ENCODE measurements around the gene SRRD.

Gene SRRD

GRCh38 chr22:26482161-26482560, 1.5 kb upstream of the SRRD start:
- peak overlapping the region; percentile 82 for H3K4me3 ChIP-seq (ENCODE audit: insufficient read depth, low read length, poor library complexity, severe bottlenecking)
- H3F3A ChIP-seq (ENCODE audit: insufficient read depth): peaks cover 27% of the 10 kb centered on the region
- no peak for TF ChIP-seq EZH2phosphoT487 (conservative IDR thresholded peaks at IDR 0.05; ENCODE audit: low read length)
- TF ChIP-seq, protein P1, sequence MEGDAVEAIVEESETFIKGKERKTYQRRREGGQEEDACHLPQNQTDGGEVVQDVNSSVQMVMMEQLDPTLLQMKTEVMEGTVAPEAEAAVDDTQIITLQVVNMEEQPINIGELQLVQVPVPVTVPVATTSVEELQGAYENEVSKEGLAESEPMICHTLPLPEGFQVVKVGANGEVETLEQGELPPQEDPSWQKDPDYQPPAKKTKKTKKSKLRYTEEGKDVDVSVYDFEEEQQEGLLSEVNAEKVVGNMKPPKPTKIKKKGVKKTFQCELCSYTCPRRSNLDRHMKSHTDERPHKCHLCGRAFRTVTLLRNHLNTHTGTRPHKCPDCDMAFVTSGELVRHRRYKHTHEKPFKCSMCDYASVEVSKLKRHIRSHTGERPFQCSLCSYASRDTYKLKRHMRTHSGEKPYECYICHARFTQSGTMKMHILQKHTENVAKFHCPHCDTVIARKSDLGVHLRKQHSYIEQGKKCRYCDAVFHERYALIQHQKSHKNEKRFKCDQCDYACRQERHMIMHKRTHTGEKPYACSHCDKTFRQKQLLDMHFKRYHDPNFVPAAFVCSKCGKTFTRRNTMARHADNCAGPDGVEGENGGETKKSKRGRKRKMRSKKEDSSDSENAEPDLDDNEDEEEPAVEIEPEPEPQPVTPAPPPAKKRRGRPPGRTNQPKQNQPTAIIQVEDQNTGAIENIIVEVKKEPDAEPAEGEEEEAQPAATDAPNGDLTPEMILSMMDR (IDR thresholded peaks at IDR 0.05; ENCODE audit: insufficient read depth, low read length, poor library complexity, severe bottlenecking): no peak
- no peaks in the 10 kb centered on the region; the same call in 1 of the 2 replicates for H3K36me3 ChIP-seq (ENCODE audit: low read length)
- H3K9ac ChIP-seq (ENCODE audit: low read length): peak overlapping the region; percentile 83
- peak overlapping the region; percentile 98 for H3K4me2 ChIP-seq (ENCODE audit: low read depth, low read length, poor library complexity, severe bottlenecking)
- no peaks in the 10 kb centered on the region for H4K20me1 ChIP-seq (ENCODE audit: low read depth, low read length)
- no peaks in the 10 kb centered on the region for H3K9me3 ChIP-seq (ENCODE audit: insufficient read depth, low read length)
- H3K27me3 ChIP-seq (ENCODE audit: low read length): no peaks in the 10 kb centered on the region
- peaks cover 65% of the 10 kb centered on the region for H3K79me2 ChIP-seq (ENCODE audit: insufficient read depth, low read length)
- no peaks in the 10 kb centered on the region for H3K9me2 ChIP-seq (replicated peaks; ENCODE audit: insufficient read depth, low read length)
- peak overlapping the region; percentile 89 for H3K27ac ChIP-seq (ENCODE audit: low read depth, low read length)
- no peak overlapping the region for H2AFZ ChIP-seq (ENCODE audit: low read depth, low read length, severe bottlenecking)

DNA sequence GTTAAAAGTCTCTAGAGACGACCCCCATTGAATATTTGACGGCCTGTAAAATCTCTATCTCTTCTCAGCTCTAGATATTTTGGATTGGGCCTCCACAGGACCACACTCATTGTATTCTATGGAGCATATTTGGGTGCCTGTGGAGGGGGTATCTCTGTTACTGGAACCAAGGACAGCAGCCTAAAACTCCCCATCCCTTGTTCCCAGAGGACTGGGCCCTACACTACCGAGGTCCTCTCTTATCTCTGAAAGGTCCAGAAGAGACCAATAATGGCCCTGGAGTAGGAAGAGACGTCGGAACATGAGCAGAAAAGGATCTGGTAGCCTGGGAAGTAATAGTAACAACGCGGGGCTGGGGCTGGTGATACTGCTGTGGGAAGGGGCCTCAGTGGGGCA, 636 bp upstream of the SRRD start:
- no peaks in the 10 kb centered on the region for H3K9me2 ChIP-seq (replicated peaks; ENCODE audit: insufficient read depth, low read length)

DNA sequence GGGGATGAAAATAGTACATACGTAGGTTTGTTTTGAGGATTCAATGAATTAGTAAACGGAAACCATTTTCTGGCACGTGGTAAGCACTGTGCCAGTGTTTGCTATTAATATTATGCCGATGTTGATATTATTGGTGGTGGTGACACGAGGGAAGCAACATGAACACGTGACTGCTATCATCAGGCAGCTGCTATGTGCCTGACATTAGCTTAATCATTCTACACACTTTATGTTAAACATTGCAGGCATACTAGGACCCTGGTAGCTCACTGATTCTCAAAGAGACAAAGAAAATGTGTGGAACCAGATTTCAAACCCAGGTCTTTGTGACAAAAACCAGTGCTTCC, 656 bp downstream of the SRRD start:
- Histone ChIP-seq H3F3A (ENCODE audit: insufficient read depth) (peaks cover 27% of the 10 kb centered on the region), H3K36me3 (ENCODE audit: low read length) (no peaks in the 10 kb centered on the region), H4K20me1 (ENCODE audit: low read depth, low read length) (no peaks in the 10 kb centered on the region), H3K9ac (ENCODE audit: low read length) (peak overlapping the region; percentile 83), H3K9me2 (replicated peaks; ENCODE audit: insufficient read depth, low read length) (no peaks in the 10 kb centered on the region), H3K4me2 (ENCODE audit: low read depth, low read length, poor library complexity, severe bottlenecking) (peak overlapping the region; percentile 98), H3K9me3 (ENCODE audit: insufficient read depth, low read length) (no peaks in the 10 kb centered on the region), H3K27me3 (ENCODE audit: low read length) (no peaks in the 10 kb centered on the region), H3K4me3 (ENCODE audit: insufficient read depth, low read length, poor library complexity, severe bottlenecking) (peak overlapping the region; percentile 82), H3K79me2 (ENCODE audit: insufficient read depth, low read length) (peaks cover 51% of the 10 kb centered on the region), H2AFZ (ENCODE audit: low read depth, low read length, severe bottlenecking) (peak overlapping the region; percentile 57), H3K27ac (ENCODE audit: low read depth, low read length) (peak overlapping the region; percentile 89)
- no peak for TF ChIP-seq EZH2phosphoT487 (conservative IDR thresholded peaks at IDR 0.05; ENCODE audit: low read length)
- TF ChIP-seq, protein P1 (IDR thresholded peaks at IDR 0.05; ENCODE audit: insufficient read depth, low read length, poor library complexity, severe bottlenecking): no peak

More for the DNA sequence above, 636 bp upstream of the SRRD start:
- Histone ChIP-seq H3F3A (ENCODE audit: insufficient read depth) (peaks cover 27% of the 10 kb centered on the region), H3K9ac (ENCODE audit: low read length) (peak overlapping the region; percentile 83), H3K36me3 (ENCODE audit: low read length) (no peaks in the 10 kb centered on the region), H3K27me3 (ENCODE audit: low read length) (no peaks in the 10 kb centered on the region), H2AFZ (ENCODE audit: low read depth, low read length, severe bottlenecking) (peak overlapping the region; percentile 57), H3K4me2 (ENCODE audit: low read depth, low read length, poor library complexity, severe bottlenecking) (peak overlapping the region; percentile 98), H4K20me1 (ENCODE audit: low read depth, low read length) (no peaks in the 10 kb centered on the region), H3K4me3 (ENCODE audit: insufficient read depth, low read length, poor library complexity, severe bottlenecking) (peak overlapping the region; percentile 82), H3K9me3 (ENCODE audit: insufficient read depth, low read length) (no peaks in the 10 kb centered on the region), H3K79me2 (ENCODE audit: insufficient read depth, low read length) (peaks cover 61% of the 10 kb centered on the region), H3K27ac (ENCODE audit: low read depth, low read length) (peak overlapping the region; percentile 89)
- TF ChIP-seq, protein P1 (IDR thresholded peaks at IDR 0.05; ENCODE audit: insufficient read depth, low read length, poor library complexity, severe bottlenecking): no peak
- no peak for TF ChIP-seq EZH2phosphoT487 (conservative IDR thresholded peaks at IDR 0.05; ENCODE audit: low read length)

Data from SU-DHL-6 (cell line).